ENCODE measurements around the gene PFDN2.

PFDN2 gene, protein sequence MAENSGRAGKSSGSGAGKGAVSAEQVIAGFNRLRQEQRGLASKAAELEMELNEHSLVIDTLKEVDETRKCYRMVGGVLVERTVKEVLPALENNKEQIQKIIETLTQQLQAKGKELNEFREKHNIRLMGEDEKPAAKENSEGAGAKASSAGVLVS

DNA sequence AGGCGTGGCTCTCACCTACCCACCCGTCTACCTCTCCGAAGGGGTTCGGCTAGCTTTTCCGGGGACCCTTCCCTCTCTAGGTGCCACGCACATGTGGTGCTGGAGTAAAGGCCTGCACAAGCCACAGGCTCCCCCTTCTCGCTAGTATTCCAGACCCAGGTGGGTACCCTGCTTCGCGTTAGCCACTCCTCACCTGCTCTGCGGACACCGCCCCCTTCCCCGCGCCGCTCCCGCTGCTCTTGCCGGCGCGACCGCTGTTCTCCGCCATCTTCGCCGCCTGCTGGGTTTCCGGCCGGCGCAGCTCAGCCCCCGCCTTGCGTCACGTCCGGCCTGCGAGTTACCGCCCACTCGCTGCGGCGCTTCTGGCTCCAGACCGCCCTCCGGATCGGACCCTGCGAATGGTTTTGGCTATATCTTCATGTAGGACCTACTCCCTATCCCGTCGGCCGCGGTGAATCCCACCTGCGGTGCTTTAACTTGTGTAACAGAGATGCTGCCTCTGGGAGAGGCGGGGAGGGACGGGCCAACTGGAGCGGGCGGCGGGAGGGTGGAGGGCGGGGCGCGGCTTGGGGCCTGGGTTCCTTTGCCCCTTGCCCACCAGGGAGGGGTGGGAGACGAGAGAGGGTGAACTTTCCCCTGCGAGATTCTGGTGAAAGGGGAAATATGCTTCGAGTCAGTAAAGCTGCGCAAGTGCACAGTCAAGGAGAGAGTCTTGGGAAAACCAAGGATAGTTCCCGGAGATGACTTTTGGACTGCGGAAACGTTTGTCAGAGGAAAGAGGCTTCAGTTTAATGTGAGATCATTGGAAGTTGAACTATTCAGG is at the start of gene PFDN2, which contains the start of gene NIT1:
PFDN2 (minus strand) TSS at position 279 of the 823 bp plus-strand sequence; CDS start at position 268, 11 bp downstream.
NIT1 (plus strand) TSS at position 347 of the 823 bp plus-strand sequence; CDS start at position 419, 72 bp downstream.
- DNase-seq (ENCODE audit: low spot score), result peak; percentile 66

DNA sequence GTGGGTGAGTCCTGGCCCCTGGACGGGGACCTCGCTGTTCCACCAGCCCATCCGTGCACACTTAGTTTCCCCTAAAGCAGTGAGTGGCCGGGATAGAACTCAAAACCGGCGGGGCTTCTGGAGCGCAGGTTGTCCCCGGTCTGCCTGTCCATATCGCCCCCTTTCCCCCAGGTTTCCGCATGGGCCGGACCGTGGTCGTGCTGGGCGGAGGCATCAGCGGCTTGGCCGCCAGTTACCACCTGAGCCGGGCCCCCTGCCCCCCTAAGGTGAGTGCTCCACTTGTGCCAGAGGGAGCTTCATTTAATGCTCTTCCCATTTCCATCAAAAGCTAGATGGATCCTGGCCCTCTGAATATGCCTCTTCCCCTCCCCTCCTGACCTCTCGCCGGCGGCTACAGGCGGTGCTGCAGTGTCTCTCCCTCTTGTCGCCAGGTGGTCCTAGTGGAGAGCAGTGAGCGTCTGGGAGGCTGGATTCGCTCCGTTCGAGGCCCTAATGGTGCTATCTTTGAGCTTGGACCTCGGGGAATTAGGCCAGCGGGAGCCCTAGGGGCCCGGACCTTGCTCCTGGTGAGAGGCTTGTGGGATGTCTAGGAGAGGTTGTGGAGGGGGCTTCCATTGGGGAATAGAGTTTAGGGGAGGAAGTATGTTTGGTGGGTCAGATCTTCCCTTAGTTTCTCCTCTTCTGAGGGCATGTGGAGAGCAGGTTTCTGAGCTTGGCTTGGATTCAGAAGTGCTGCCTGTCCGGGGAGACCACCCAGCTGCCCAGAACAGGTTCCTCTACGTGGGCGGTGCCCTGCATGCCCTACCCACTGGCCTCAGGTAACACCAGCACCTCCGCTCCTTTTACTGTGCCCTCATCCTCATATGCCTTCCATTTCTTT is 49.1 kb upstream of the PFDN2 start:
- no peak for DNase-seq (ENCODE audit: low spot score)

DNA sequence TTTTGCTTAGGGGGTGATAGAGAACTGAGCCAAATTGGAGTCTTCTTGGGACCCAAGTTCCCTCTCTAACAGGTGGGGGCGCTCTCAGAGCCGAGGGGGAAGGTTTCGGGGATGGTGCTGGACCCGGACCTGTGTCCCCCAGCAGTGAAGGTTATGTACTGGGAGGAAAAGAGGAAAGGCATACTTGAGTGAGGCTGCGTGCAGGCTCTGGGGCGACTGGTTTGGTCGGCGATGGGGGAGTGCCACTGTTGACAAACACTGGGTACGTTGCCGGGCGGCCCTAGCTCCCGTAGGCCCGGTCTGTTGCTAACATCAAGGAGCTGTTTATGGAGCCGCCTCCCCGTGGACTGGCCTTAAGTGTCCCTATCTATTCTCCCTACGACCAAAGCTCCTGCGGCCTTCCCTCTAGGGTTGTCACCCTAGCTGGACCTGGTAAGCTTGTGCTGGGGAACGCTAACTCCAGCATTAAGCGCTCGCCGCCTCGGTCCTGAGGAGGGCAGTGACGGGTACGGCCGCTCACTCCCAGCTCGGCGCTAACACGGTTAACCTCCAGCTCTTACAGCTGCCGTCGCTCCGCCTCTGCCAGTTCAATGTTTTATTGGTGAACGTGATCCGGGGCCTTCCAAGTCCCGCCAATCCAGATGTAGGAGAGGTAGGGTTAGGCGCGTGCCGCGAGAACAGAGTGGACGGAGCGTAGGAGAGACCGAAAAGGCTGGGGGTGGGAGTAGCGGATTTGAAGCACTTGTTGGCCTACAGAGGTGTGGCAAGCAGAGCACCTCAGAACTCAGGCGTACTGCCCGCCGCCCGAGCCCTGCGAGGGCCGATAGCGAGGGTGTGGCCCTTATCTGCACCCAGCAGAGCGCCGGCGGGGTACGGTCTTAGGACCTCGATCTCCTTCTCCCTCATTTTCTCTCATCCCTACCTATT is 48.2 kb upstream of the PFDN2 start, which contains the start of gene PPOX:
PPOX (plus strand) TSS at position 685 of the 927 bp plus-strand sequence. CDS start 422 bp downstream, outside the sequence.
- peak; percentile 99 for DNase-seq (ENCODE audit: low spot score)

DNA sequence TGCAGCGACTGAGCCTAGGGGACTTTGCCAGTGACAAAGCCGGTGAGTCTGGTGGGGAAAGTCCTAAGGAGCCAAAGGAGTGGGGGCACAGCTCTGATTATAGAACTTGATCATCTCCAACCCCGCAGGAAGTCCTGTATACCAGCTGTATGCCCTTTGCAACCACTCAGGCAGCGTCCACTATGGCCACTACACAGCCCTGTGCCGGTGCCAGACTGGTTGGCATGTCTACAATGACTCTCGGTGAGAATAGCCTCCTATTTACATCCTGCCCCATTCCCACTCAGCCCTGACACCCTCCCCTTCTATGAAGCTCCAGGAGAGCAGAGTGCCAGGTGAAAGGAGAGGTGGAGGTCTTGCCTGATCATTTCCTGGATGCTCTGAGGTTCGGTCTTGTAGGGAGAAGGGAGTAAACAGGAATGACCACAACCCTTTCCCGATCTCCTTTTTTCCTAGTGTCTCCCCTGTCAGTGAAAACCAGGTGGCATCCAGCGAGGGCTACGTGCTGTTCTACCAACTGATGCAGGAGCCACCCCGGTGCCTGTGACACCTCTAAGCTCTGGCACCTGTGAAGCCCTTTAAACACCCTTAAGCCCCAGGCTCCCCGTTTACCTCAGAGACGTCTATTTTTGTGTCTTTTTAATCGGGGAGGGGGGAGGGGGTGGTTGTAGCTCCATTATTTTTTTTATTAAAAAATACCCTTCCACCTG is 47.2 kb upstream of the PFDN2 start:
- DNase-seq (ENCODE audit: low spot score), result no peak

DNA sequence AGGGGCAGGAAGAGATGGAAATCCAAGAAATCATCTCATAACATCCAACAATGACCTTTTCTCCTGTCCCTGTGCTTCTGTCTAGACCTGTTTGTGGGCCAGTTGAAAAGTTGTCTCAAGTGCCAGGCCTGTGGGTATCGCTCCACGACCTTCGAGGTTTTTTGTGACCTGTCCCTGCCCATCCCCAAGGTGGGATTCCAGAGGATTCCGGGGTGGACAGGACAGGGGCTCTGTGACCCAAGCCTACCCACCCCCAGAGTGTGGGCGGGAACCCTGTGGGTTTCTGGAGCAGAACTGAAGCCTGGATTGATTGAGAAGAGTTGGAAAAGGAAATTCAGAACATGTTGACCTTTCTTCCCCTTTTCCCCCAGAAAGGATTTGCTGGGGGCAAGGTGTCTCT is 46.0 kb upstream of the PFDN2 start:
- DNase-seq (ENCODE audit: low spot score), result no peak

DNA sequence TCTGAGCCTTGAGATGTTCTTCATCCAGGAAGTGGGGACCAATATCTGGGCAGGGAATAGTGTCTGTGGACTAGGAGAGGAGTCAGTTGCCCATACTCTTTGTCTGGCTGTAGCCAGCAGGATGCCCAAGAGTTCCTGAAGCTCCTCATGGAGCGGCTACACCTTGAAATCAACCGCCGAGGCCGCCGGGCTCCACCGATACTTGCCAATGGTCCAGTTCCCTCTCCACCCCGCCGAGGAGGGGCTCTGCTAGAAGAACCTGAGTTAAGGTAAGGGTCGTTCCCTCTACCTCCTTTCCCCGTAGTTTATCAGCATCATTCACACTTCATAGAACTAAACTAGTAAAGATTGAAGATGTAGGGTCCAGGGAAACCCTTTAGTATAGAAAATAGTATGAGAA is 45.0 kb upstream of the PFDN2 start:
- DNase-seq (ENCODE audit: low spot score), result no peak

DNA sequence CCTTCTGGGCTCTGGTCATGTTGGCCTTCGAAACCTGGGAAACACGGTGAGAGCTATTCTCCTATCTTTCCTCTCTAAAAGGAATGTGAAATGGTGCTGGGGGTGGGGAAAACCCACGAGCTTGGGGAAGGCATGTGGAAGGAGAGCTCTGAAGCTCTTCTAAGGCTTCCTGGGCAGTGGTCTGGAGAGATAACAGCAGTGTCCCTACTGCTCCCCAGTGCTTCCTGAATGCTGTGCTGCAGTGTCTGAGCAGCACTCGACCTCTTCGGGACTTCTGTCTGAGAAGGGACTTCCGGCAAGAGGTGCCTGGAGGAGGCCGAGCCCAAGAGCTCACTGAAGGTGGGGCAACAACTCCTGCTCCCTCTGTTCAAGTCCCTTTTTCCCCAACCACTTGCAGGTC is 44.2 kb upstream of the PFDN2 start:
- DNase-seq (ENCODE audit: low spot score), result no peak

DNA sequence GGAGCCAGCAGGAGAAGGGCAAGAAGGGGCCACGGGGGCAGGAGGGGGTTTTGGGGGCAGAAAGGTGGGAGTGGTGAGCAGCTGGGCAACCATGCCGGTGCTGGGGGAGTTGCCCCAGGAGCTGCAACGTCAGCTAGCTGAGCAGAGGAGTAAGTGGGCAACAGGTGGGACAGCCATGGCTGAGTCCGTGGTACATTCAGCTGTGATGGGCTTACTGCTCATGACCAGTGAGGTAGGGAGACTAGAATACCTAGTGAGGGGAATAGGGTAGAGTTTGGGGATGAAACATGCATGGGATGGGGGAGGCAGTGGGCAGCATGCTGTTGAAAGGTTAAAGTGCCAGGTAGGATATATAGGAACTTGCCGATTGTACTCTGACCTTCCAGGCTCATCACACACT is 43.8 kb upstream of the PFDN2 start:
- no peak for DNase-seq (ENCODE audit: low spot score)

DNA sequence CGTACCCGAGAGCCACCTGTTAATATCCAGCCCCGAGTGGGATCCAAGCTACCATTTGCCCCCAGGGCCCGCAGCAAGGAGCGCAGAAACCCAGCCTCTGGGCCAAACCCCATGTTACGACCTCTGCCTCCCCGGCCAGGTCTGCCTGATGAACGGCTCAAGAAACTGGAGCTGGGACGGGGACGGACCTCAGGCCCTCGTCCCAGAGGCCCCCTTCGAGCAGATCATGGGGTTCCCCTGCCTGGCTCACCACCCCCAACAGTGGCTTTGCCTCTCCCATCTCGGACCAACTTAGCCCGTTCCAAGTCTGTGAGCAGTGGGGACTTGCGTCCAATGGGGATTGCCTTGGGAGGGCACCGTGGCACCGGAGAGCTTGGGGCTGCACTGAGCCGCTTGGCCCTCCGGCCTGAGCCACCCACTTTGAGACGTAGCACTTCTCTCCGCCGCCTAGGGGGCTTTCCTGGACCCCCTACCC is 42.9 kb upstream of the PFDN2 start:
- no peak for DNase-seq (ENCODE audit: low spot score)

DNA sequence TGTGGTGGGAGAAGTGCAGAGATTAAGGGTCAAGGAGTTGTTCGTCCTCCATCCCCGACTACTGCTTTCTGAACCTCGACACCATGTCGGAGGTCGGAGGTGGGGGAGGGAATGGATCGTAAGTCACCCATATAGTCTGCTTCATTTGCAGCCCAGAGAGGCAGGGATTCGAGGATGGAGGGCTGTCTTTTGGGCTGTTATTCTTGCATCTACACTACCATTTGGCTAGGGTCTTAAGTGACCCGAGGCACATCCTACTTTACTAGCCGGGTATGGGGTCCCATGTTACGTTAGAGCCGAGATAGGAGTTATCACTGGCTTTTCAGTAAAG is 42.0 kb upstream of the PFDN2 start:
- DNase-seq (ENCODE audit: low spot score), result no peak

DNA sequence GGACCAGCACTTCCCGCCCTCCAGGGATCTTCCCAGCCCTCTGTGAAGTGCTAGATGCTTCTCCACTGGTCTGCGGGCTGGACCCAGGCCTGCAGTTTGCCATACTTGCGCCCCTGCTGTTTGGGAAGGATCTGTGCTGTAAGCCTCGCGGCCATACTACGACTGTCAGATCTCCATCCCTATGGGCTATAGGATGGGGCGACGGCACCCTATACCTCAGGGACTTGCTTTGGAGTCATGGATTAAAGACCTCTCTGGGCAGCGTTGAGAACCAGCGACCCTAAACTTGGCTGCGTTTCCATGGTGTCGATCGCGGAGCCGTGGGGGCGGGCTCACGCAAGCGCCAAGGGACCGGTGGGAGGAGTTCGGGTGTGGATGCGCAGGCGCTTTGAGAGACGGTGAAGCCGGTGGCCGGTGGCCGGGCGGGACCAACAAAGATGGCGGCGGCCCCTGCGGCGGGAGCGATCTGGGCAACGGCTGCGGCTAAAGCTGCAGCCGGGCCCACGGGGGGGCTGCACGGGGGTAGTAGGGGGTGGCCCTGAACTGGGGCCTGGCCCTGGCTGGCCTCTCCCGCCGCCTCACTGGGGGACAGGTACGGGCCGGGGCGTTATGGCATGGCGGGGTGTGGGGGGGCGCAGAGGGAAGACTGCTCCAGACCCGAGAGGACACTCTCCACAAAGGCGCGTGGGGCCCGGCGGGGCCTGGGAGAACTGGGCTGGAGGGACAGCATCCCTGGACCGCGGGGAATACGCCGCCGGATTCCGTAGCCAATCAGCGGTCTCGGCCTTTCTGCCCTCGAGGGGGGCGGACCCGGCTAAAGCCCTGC is 41.5 kb upstream of the PFDN2 start, which contains the start of gene USP21:
USP21 (plus strand) TSS at position 414 of the 826 bp plus-strand sequence. CDS start 1,141 bp downstream, outside the sequence.
- DNase-seq (ENCODE audit: low spot score), result peak; percentile 94

DNA sequence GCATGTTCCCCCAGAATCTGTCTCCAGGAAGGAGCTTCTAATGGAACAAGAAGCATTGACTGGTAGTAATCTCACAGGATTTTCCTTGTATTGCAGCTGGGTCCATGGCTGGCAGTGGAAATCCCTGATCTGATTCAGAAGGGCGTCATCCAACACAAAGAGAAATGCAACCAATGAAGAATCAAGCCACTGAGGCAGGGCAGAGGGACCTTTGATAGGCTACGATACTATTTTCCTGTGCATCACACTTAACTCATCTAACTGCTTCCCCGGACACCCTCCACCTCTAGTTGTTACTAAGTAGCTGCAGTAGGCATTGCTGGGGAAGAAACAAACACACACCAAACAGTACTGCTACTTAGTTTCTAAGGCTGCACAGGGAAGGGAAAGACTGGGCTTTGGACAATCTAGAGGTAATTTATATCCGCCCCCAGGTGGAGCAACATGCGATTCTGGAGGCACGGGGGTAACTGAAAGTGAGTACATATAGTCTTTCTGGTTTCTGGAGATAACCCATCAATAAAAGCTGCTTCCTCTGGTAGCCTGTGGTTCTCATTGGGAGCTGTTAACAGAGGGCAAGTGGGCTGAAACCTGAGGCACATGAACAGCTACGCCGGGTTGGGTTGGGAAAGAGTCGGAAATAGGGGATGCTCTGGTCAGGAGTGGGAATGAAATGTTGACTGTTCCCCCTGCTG is 40.6 kb upstream of the PFDN2 start:
- no peak for DNase-seq (ENCODE audit: low spot score)

DNA sequence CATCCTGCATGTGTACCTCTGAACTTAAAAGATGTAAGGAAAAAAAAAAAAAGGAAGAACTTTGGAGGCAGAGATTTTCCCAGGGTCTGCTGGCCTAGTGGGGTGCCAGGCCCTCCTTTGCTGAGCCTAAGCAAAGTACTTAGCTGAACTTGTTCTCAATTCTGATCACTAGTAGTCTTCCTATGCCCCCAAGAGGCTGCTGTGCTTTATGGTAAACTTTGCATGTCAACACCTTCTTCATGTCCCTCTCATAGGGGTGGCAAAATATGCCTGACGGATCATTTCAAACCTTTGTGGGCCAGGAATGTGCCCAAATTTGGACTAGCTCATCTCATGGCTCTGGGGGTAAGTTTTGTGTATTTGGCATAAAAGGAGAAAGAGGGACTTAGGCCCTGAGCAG is 40.0 kb upstream of the PFDN2 start:
- DNase-seq (ENCODE audit: low spot score), result no peak

DNA sequence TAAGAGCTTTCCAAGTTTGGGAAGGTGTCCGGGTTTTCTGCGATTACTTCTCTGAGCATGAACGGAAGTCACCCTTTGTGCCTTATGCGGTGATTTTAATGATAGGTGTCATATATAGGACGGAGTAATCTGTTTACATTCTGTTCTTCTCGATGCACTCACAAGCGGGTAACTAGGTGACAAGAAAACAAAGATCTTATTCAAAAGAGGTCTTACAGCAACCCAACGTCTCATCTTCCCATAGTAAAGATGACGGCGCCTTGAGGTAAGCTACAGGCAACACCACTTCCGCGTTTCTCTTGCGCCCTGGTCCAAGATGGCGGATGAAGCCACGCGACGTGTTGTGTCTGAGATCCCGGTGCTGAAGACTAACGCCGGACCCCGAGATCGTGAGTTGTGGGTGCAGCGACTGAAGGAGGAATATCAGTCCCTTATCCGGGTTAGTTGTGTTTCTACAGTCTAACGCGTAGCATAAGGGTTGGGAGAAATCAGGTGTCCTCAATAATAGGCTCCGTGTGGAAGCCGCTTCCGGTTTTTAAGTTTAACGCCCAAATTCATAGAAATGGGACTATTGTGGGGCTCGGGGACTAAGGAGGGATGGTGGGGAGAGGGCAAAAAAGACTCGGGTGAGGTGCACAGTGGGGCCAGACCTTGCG is 36.0 kb upstream of the PFDN2 start, which contains the start of gene UFC1:
UFC1 (plus strand) TSS at position 297 of the 656 bp plus-strand sequence; CDS start at position 317, 20 bp downstream.
- DNase-seq (ENCODE audit: low spot score), result peak; percentile 94

DNA sequence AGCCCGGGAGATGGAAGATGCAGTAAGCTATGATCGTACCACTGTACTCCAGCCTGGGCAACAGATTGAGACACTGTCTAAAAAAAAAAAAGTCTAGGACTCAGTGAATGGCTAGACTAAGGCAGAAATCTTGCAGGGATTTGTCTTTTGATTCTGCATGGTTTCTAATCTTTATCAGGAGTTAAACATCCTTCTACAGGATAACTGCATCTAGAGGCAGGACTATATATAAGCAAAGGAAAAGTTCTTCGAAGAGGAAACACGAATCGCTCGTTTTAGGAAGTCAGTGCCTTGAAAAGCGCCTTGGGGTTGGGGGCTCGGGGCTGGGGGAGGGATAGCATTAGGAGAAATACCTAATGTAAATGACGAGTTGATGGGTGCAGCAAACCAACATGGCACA is 35.3 kb upstream of the PFDN2 start:
- no peak for DNase-seq (ENCODE audit: low spot score)

DNA sequence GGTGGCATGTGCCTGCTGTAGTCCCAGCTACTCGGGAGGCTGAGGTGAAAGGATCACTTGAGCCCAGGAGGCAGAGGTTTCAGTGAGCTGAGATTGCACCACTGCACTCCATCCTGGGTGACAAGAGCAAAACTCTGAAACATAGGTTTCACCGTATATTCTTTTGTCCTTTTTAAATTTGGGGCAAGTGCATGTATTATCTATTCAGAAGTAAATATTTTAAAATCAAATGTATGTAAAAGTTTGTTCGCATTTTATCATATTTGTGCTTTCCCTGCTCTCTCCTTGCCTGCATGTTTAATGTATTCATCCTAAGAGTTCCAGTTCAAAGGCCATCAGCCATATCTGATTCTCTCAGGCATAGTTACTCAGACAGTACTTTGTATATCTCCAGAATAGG is 28.0 kb upstream of the PFDN2 start:
- no peak for DNase-seq (ENCODE audit: low spot score)

DNA sequence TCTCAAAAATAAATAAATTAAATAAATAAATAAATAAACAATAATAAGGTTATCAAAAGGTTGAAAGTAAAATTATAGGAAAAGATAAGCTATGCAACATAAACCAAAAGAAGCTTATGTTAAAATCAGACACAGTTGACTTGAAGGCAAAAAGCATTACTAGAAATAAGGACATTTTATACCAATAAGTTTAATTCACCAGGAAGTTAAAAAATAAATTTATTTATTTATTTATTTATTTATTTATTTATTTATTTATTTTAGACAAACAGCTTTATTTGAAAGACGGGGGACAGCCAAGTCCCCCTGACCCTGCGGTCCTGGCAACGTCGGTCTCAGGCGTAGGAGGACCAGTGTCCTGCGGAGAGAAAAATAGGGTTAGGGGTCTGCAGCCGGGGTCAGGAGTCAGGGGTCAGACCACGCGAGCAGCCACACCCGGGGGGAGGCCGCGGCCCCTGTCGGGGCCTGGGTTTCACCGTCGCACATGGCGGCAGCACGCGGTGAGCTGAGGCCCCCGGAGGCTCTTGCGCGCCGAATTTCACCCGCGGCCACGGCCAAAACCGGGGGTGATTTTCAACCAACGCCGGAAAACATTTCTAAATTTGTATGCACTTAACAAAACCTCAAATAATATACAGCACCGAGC is 23.0 kb upstream of the PFDN2 start:
- no peak for DNase-seq (ENCODE audit: low spot score)

DNA sequence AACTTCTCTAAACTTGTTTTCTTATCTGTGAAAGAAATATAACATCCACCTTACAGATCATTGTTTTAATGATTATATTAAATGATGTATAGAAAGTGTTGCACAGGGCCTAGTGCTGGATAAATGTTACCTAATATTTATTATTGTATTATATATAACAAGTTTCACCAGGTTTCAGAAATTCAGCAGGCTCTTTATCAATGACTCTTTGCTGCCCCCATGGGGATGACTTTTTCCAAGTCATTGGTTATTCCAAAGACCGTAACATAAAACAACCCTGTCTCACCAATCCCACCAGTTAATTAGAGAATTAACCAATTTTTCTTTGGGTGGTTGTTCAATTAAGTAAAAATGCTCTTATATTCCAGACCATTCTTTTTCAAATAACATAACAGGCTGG is 21.9 kb upstream of the PFDN2 start:
- no peak for DNase-seq (ENCODE audit: low spot score)
